GM19099 (cell line): Measurements from ENCODE around the gene EOGT.

Experiments used
- POLR2A ChIP-seq: IDR thresholded peaks from 3 replicates; pipeline ENCODE4 v1.6.1; 2011; ENCODE audit warnings: low read depth; ENCODE audit not compliant: insufficient read length; ENCODE audit errors: extremely low read depth

The EOGT gene

DNA sequence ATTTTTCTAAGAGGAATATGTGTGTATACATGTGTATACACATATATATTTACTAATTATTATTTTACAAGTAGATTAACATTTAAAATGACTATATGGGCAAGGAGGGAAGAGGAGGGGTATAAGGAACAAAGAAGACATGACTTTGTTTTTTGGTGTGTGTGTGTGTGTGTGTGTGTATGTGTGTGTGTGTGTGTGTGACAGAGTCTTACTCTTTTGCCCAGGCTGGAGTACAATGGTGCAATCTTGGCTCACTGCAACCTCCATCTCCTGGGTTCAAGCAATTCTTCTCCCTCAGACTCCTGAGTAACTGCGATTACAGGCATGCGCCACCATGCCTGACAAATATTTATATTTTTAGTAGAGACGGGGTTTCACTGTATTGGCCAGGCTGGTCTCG is 2.6 kb upstream of the EOGT start:
- no peak for TF ChIP-seq POLR2A

GRCh38 chr3:69014022-69014580 is 617 bp upstream of the EOGT start:
- TF ChIP-seq POLR2A = no peak

DNA sequence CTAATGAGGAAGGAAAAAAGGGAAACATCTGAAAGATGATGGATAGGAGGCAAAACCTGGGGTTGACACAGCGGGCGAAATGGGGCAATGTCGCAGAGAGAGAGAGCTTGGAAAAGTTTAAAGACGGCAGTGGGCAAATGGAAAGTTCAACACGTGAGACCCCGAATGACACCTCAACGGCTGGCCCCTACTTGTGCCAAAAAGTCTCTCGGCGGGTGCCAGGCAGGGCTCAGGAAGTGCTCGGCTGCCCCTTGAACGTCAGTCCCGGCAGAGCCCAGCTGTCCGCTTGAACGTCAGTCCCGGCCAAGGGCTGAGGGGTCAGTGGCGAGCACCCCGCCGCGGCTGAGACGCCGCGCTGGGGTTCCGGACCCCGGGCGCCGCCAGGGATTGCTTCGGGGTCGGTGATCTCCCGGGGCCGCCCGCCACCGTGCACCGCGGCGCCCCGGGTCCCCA is 658 bp downstream of the EOGT start:
- no peak for TF ChIP-seq POLR2A

- no peak for TF ChIP-seq POLR2A
These were observed 1.2 kb downstream of the EOGT start for GRCh38 chr3:69012100-69012799.

DNA sequence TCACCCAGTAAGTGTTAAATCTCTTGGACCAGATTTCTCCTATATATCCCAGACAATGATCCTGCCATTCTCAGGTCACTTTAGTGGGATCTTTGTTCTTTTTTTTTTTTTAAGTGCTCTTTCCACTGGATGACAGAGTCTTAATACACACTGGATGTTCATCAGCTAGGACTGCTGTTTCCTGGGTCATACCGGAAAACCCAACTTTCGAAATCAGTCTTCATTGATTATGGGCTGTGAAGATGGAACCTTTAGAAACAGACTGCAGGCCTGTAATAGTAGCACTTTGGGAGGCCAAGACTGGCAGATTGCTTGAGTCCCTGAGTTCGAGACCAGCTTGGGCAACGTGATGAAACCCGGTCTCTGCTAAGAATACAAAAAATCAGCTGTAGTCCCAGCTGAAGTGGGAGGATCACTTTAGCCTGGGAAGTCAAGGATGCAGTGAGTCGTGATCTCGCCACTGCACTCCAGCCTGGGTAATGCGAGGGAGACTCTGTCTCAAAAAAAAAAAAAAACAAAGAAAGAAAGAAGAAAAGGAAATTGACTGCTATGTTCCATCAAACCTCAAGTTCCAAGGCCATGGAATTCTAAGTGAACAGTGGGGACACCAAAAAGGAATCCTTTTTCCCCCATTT is 2.3 kb downstream of the EOGT start:
- no peak for TF ChIP-seq POLR2A

- TF ChIP-seq POLR2A = no peak
These were observed 3.7 kb downstream of the EOGT start for GRCh38 chr3:69009559-69010410.

DNA sequence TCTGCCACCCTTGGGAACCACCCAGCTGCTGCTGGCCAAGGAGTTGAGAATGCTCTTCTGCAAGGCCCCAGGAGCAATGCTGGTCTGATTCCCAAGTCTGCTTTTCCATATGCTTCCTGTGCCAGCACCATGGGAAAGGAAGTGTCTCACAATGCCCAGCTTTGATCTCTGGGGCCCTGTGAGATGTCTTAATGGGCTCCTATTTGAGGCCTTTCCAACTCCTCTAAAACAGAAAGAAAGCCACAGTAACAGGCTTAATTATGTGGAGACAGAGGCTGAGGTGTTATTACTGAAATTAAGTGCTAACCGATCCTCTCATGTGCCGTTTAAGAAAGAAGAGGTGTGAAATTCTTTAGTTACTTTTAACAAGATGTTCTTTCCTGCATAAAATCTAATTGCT is 4.5 kb downstream of the EOGT start:
- no peak for TF ChIP-seq POLR2A

- TF ChIP-seq POLR2A = no peak
These were observed 7.5 kb downstream of the EOGT start for GRCh38 chr3:69005791-69006482.

DNA sequence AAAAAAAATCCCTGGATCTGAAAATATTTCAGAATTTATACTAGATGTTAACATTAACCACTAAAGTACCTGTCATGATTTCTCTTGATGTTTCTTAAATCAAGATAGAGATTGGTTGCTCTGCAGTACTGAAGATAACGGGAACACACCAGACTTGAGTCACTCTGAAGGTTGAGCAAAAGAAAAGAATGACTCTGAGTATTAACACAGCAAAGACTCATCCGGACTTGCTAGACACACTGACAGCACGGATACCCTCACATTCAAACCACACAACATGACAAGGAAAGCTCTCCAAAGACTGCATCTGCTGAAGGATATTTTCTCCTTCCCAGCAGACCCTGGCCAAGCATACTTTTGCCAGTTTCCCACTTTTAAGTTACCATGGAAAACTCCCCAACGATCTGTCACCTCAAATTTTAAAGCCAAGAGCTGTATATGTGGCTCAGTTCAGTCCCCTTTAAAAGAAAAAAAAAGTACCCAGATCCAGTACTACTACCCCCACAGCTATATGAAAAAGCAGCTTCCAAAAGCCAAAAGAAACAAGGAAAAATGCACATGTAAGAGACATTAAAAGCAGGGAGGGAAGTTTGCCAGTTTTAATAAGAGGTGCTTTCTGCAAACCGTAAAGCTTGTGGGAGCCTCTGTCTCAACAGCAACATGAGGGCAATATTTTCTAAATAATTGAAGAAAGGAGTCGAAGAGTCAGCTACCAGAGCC is 8.3 kb downstream of the EOGT start:
- TF ChIP-seq POLR2A = no peak

GRCh38 chr3:69004138-69004537 is 9.3 kb downstream of the EOGT start:
- no peak for TF ChIP-seq POLR2A

GRCh38 chr3:68999605-69000004 is 13.9 kb downstream of the EOGT start:
- no peak for TF ChIP-seq POLR2A

DNA sequence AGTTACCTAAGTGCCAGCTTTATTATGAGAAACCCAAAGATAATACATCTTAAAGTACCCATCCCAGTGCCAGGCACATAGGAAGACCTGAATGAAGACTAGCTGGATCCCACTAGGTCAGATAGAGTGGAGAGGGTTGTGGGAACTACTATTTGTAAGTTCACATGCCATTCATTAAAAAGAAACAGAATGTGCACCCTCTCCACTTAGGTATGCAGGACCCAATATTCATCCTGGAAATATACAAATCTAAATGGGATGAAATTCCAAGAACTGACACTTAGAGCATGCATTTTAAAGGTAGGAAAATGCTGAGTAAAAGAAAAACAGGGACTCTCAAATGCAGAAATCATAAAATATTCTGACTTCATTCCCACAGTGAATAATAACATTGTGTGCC is 14.3 kb downstream of the EOGT start:
- no peak for TF ChIP-seq POLR2A

DNA sequence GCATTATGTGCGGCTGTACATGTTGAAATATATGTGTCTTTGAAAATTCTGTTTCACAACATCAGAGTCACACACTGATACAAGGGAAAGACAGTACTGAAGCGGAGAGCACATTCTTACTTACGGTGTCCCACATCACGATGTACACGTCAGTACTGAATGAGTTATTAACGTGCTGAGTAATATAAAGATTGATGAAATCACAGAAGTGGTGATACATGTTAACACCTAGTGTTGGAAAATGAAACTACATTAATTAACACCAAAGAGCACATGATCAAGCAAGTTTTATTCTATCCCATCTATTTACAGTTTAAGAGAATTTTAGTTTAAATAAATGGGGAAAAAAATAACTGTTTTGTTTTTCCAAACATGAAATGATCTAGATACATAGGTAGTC is 15.6 kb downstream of the EOGT start:
- no peak for TF ChIP-seq POLR2A

DNA sequence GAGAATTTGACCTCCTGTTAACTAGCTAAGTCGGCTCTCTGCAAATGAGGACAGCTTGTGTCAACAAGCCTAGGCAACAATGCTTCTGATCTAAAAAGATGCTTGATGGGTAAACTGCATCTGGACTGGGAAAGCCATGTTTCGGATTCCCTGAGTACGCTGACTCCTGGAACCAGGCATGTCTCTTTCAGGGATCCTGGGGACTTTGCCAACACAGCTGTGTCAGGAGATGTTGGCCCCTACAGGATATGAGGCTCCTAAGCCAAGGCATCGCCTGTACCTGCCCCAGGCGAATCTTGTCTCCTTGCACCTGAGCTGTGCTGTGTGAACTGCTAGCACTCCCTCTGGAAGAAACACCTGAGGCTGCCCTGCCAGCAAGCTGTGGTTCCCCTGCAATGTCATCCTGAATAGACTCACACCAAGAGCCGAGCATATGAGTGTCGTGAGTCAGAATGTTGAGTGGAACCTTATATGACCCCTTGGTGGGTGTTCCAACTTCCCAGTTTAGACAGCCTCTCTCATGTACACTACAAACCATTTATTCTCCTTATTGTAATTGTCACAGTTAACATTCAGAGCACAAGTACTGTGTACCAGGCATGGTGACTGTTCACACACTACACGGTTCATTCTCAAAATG is 17.0 kb downstream of the EOGT start:
- TF ChIP-seq POLR2A = no peak
